ENCODE measurements around the gene ZCCHC8.

DNA sequence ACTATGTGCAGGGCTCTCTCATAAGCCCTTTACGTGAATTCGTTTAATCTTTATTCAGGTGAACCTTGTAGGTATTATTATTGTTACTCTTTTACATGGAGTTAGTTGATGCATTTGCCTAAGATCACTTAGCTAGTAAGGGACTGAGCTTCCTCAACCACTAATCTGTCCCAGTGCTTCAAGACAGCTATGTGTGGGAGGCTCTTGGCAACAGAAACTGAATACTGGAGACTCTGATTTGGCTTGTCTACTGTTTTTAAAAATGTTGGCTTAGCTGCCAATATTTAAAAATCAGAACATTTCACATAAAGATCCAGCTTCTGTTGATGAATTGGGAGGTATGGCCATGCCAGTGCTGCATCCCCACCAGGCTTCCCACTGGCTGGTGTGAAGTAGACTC lies 33.1 kb upstream of the ZCCHC8 start:
- TF ChIP-seq, protein P1, sequence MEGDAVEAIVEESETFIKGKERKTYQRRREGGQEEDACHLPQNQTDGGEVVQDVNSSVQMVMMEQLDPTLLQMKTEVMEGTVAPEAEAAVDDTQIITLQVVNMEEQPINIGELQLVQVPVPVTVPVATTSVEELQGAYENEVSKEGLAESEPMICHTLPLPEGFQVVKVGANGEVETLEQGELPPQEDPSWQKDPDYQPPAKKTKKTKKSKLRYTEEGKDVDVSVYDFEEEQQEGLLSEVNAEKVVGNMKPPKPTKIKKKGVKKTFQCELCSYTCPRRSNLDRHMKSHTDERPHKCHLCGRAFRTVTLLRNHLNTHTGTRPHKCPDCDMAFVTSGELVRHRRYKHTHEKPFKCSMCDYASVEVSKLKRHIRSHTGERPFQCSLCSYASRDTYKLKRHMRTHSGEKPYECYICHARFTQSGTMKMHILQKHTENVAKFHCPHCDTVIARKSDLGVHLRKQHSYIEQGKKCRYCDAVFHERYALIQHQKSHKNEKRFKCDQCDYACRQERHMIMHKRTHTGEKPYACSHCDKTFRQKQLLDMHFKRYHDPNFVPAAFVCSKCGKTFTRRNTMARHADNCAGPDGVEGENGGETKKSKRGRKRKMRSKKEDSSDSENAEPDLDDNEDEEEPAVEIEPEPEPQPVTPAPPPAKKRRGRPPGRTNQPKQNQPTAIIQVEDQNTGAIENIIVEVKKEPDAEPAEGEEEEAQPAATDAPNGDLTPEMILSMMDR (IDR thresholded peaks at IDR 0.05; ENCODE audit: low read depth, low read length), result no peak
- TF ChIP-seq POLR2A (IDR thresholded peaks at IDR 0.05; ENCODE audit: extremely low read depth, insufficient read length) (no peak), MYC (IDR thresholded peaks at IDR 0.05; ENCODE audit: low read depth, low read length) (no peak)
- TF ChIP-seq, protein P2, sequence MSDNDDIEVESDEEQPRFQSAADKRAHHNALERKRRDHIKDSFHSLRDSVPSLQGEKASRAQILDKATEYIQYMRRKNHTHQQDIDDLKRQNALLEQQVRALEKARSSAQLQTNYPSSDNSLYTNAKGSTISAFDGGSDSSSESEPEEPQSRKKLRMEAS (IDR thresholded peaks at IDR 0.05; ENCODE audit: low read depth, low read length), result no peak

All from NB4 (cell line).